Large intestine (tissue), 3 donors: Measurements from ENCODE around the gene CABP2. TPM values are rescaled to one million over a fixed set of nuclear protein-coding genes. Genes with fewer than 3 reads are reported as not detected.

ENCODE experiments used
- DNase-seq, 2 donors: peaks; one replicate each; pipeline versions ENCODE4 v3.0.0 to v3.0.0-alpha.2; 2013
- H3K27ac ChIP-seq: one replicate; pipeline ENCODE4 v1.5.1; 2013; ENCODE audit warnings: low read length
- H3K27me3 ChIP-seq: 2 replicates; pipeline ENCODE4 v1.6.1; 2013; ENCODE audit warnings: low read length; ENCODE audit not compliant: control insufficient read depth, insufficient read depth
- H3K36me3 ChIP-seq: 2 replicates; pipeline ENCODE4 v1.6.1; 2013; ENCODE audit warnings: low read length; ENCODE audit not compliant: control insufficient read depth, insufficient read depth
- H3K4me1 ChIP-seq: one replicate; pipeline ENCODE4 v1.6.1; 2013; ENCODE audit warnings: low read length; ENCODE audit not compliant: control insufficient read depth, insufficient read depth
- H3K4me3 ChIP-seq: one replicate; pipeline ENCODE4 v1.5.1; 2013; ENCODE audit warnings: low read length
- H3K9me3 ChIP-seq: one replicate; pipeline ENCODE4 v1.6.1; 2013; ENCODE audit warnings: mild to moderate bottlenecking, low read depth, low read length, moderate library complexity; ENCODE audit not compliant: control insufficient read depth
- WGBS: methylation state at CpG from one replicate; pipeline ENCODE4 v1.1.5; 2013; ENCODE audit warnings: low lambda C conversion rate; ENCODE audit not compliant: insufficient coverage; 5-methylcytosine and 5-hydroxymethylcytosine counted together
- polyA plus RNA-seq: library from polyadenylated mRNA; unstranded; fragments of 120-200 nt; gene quantifications from one replicate; pipeline ENCODE4 v1.2.1, GENCODE V29; 2013

Gene CABP2
- polyA plus RNA-seq, 1 donor: 0.07 TPM

- DNase-seq: no peak
- Histone ChIP-seq H3K4me1 (peaks cover 11% of the 10 kb centered on the region), H3K27ac (no peak overlapping the region), H3K36me3 (no peaks in the 10 kb centered on the region), H3K9me3 (peaks cover 6% of the 10 kb centered on the region), H3K27me3 (no peaks in the 10 kb centered on the region), H3K4me3 (no peak overlapping the region)
- WGBS: no CpG with 5 or more reads among the region's 4 CpGs
Measured at GRCh38 chr11:67539550-67539949, 16.3 kb upstream of the CABP2 start.

GRCh38 chr11:67538823-67539505, 15.7 kb upstream of the CABP2 start:
- WGBS: no CpG with 5 or more reads among the region's 10 CpGs
- peaks cover 8% of the 10 kb centered on the region for H3K4me1 ChIP-seq

GRCh38 chr11:67538306-67538705, 15.1 kb upstream of the CABP2 start:
- no peak overlapping the region for H3K4me3 ChIP-seq
- DNase-seq: no peak
- H3K36me3 ChIP-seq: no peaks in the 10 kb centered on the region
- WGBS: 80% methylated on average over 1 of the region's 6 CpGs
- no peaks in the 10 kb centered on the region for H3K27me3 ChIP-seq
- peaks cover 10% of the 10 kb centered on the region for H3K4me1 ChIP-seq
- no peak overlapping the region for H3K27ac ChIP-seq
- H3K9me3 ChIP-seq: peaks cover 15% of the 10 kb centered on the region

More at GRCh38 chr11:67538823-67539505, 15.7 kb upstream of the CABP2 start:
- H3K9me3 ChIP-seq: peaks cover 9% of the 10 kb centered on the region
- H3K36me3 ChIP-seq: no peaks in the 10 kb centered on the region
- H3K27ac ChIP-seq: no peak overlapping the region
- no peak overlapping the region for H3K4me3 ChIP-seq
- no peak for DNase-seq
- no peaks in the 10 kb centered on the region for H3K27me3 ChIP-seq

- Histone ChIP-seq H3K9me3 (peaks cover 15% of the 10 kb centered on the region), H3K36me3 (no peaks in the 10 kb centered on the region), H3K27me3 (no peaks in the 10 kb centered on the region), H3K4me1 (peaks cover 14% of the 10 kb centered on the region), H3K27ac (peak overlapping the region; percentile 0), H3K4me3 (no peak overlapping the region)
- peak; percentile 38 to 77 for DNase-seq
- no CpG with 5 or more reads among the region's 1 CpG for WGBS
Measured at GRCh38 chr11:67535561-67535960, 12.3 kb upstream of the CABP2 start.

GRCh38 chr11:67534070-67534679, 10.9 kb upstream of the CABP2 start:
- Histone ChIP-seq H3K4me3 (no peak overlapping the region), H3K27ac (no peak overlapping the region)
- WGBS: 35% methylated on average over 3 of the region's 4 CpGs

GRCh38 chr11:67532889-67533288, 9.6 kb upstream of the CABP2 start:
- peaks cover 14% of the 10 kb centered on the region for H3K4me1 ChIP-seq
- 50% methylated on average over 2 of the region's 2 CpGs for WGBS
- H3K4me3 ChIP-seq: no peak overlapping the region
- no peaks in the 10 kb centered on the region for H3K36me3 ChIP-seq
- no peak for DNase-seq
- H3K27ac ChIP-seq: peak overlapping the region; percentile 18
- no peaks in the 10 kb centered on the region for H3K27me3 ChIP-seq
- H3K9me3 ChIP-seq: peaks cover 15% of the 10 kb centered on the region

More at GRCh38 chr11:67534070-67534679, 10.9 kb upstream of the CABP2 start:
- Histone ChIP-seq H3K4me1 (peaks cover 14% of the 10 kb centered on the region), H3K36me3 (no peaks in the 10 kb centered on the region), H3K9me3 (peaks cover 15% of the 10 kb centered on the region), H3K27me3 (no peaks in the 10 kb centered on the region)
- no peak for DNase-seq

GRCh38 chr11:67530282-67530592, 7.0 kb upstream of the CABP2 start:
- H3K36me3 ChIP-seq: no peaks in the 10 kb centered on the region
- no peak overlapping the region for H3K4me3 ChIP-seq
- no peaks in the 10 kb centered on the region for H3K27me3 ChIP-seq
- peaks cover 13% of the 10 kb centered on the region for H3K4me1 ChIP-seq
- no peak for DNase-seq
- no CpG with 5 or more reads among the region's 5 CpGs for WGBS
- H3K27ac ChIP-seq: no peak overlapping the region
- H3K9me3 ChIP-seq: peaks cover 15% of the 10 kb centered on the region

- no peak overlapping the region for H3K27ac ChIP-seq
- peaks cover under 1% of the 10 kb centered on the region for H3K9me3 ChIP-seq
- H3K36me3 ChIP-seq: no peaks in the 10 kb centered on the region
- no peaks in the 10 kb centered on the region for H3K27me3 ChIP-seq
- H3K4me1 ChIP-seq: peaks cover 14% of the 10 kb centered on the region
- WGBS: no CpG with 5 or more reads among the region's 4 CpGs
- DNase-seq: no peak
- no peak overlapping the region for H3K4me3 ChIP-seq
Measured at GRCh38 chr11:67528376-67528775, 5.1 kb upstream of the CABP2 start.

GRCh38 chr11:67525275-67525976, 2.2 kb upstream of the CABP2 start:
- Histone ChIP-seq H3K27ac (peak overlapping the region; percentile 49), H3K4me3 (no peak overlapping the region), H3K9me3 (no peaks in the 10 kb centered on the region), H3K36me3 (no peaks in the 10 kb centered on the region), H3K4me1 (peaks cover 13% of the 10 kb centered on the region), H3K27me3 (no peaks in the 10 kb centered on the region)
- no peak for DNase-seq
- no CpG with 5 or more reads among the region's 5 CpGs for WGBS

GRCh38 chr11:67524480-67524808, 1.2 kb upstream of the CABP2 start:
- DNase-seq: no peak
- H3K36me3 ChIP-seq: no peaks in the 10 kb centered on the region
- no CpG with 5 or more reads among the region's 9 CpGs for WGBS
- no peak overlapping the region for H3K4me3 ChIP-seq
- H3K27me3 ChIP-seq: no peaks in the 10 kb centered on the region
- no peak overlapping the region for H3K27ac ChIP-seq
- H3K9me3 ChIP-seq: peaks cover 4% of the 10 kb centered on the region
- H3K4me1 ChIP-seq: peaks cover 13% of the 10 kb centered on the region
